B cell (primary cell): Measurements from ENCODE around the gene GRM4.

ENCODE experiments used
- EZH2 ChIP-seq: IDR thresholded peaks from 2 replicates; pipeline ENCODE4 v1.6.1; 2012; ENCODE audit warnings: borderline replicate concordance, low read depth, mild to moderate bottlenecking, moderate library complexity, low read length; ENCODE audit not compliant: insufficient read depth, poor library complexity, severe bottlenecking
- TF ChIP-seq, protein P1 (sequence below): fragments of 200-600 bp; IDR thresholded peaks from one replicate; pipeline ENCODE4 v1.8.0; 2022; ENCODE audit warnings: antibody characterized with exemption, mild to moderate bottlenecking

DNA sequence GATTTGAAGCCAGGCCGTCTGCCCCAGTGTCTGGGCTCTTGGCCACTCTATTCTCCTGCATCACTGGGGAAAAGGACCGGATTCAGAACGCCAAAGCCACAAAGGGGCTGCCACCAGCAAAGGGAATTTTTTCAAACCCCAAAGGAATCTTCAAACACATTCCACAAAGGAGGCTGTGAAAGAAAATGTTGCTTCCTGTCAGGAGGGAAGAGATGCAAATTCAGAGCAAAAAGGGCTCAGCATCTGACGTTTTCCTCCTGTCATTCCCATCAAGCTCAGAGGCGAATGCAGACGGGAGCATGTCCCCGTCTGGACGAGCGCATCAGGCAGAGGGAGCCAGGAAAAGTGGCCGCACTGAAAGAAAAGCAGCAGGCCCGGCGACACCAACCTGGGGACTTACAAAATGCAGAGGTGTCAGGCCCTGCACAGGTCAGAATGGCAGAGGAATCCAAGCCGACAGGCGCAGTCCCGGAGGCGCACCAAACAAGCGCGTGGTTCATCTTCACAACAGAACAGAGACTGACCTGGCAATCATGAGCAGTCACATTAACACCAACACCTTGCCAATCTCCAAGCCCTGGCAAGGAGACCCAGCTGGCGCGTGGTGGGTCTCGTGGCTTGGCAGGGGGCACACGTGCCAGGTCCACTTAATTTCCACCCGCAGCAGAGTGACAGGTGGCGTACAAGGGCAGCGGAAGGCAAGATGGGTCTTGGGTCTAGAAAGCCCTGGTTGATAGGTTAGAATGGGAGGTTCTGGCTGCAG, 62.8 kb downstream of the GRM4 start:
- TF ChIP-seq, protein P1, sequence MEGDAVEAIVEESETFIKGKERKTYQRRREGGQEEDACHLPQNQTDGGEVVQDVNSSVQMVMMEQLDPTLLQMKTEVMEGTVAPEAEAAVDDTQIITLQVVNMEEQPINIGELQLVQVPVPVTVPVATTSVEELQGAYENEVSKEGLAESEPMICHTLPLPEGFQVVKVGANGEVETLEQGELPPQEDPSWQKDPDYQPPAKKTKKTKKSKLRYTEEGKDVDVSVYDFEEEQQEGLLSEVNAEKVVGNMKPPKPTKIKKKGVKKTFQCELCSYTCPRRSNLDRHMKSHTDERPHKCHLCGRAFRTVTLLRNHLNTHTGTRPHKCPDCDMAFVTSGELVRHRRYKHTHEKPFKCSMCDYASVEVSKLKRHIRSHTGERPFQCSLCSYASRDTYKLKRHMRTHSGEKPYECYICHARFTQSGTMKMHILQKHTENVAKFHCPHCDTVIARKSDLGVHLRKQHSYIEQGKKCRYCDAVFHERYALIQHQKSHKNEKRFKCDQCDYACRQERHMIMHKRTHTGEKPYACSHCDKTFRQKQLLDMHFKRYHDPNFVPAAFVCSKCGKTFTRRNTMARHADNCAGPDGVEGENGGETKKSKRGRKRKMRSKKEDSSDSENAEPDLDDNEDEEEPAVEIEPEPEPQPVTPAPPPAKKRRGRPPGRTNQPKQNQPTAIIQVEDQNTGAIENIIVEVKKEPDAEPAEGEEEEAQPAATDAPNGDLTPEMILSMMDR, result no peak
- TF ChIP-seq EZH2, result no peak
